Measurements from ENCODE around the gene GPR22.
A peak's percentile ranks its signal among the peaks of the same experiment; 100 is the strongest.

DNA sequence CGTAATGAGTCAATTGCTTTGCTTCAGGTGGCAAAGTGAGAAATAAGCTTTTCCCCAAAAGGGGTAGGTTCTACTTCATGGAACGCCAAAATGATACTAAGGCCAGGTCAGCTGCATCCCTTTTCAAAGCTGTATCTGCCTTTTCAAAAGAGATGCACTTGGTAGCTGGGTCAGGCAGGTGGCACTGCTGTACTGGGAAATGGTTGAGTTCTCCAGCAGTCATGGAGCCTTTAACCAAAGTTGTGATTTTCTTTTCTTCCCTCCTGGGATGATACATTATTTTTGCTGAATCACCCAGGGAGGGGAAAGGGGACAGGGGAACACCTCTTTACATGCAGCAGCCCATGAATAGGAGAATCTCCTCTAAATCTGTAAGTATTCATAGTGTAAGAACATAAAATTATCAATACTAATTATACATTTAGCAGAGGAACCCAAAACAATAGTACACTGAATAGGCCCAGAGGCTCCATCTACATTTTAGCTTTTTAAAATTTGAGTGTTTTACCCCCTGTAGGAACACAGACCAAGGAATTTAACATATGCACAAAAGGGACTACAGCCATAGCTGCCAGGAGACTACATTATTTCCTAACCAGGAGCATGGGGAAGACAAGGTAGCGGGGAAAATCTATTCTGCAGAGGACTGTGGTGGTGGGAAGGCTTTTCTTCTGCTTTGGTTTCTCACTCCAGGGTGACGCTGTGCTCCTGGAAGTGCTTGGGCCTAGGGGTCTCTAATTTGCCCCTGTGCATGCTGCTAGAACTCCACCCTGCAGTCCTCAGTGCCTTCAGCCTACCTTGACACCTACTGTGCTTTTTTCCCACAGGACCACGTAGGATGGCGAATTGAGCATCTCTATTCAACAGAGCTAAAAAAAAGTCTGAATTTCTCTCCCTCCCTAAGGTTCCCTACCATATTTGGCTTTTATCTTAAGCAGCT lies 6.4 kb upstream of the GPR22 start:
- TF ChIP-seq, protein P1, sequence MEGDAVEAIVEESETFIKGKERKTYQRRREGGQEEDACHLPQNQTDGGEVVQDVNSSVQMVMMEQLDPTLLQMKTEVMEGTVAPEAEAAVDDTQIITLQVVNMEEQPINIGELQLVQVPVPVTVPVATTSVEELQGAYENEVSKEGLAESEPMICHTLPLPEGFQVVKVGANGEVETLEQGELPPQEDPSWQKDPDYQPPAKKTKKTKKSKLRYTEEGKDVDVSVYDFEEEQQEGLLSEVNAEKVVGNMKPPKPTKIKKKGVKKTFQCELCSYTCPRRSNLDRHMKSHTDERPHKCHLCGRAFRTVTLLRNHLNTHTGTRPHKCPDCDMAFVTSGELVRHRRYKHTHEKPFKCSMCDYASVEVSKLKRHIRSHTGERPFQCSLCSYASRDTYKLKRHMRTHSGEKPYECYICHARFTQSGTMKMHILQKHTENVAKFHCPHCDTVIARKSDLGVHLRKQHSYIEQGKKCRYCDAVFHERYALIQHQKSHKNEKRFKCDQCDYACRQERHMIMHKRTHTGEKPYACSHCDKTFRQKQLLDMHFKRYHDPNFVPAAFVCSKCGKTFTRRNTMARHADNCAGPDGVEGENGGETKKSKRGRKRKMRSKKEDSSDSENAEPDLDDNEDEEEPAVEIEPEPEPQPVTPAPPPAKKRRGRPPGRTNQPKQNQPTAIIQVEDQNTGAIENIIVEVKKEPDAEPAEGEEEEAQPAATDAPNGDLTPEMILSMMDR (IDR thresholded peaks at IDR 0.05), result peak; percentile 63 to 73 (median 69)
- TF ChIP-seq EP300 (IDR thresholded peaks at IDR 0.05; ENCODE audit: low read depth), result no peak
- no peak for TF ChIP-seq POLR2AphosphoS5 (IDR thresholded peaks at IDR 0.05)
- TF ChIP-seq POLR2A (IDR thresholded peaks at IDR 0.05), result no peak

Measured in transverse colon (tissue), 4 donors.